ENCODE measurements around the gene CROCC2. TPM values are rescaled to one million over a fixed set of nuclear protein-coding genes. Genes with fewer than 3 reads are reported as not detected.
A peak's percentile ranks its signal among the peaks of the same experiment; 100 is the strongest.

Gene CROCC2
- total and polyA plus RNA-seq, 2 of the 13 experiments (the other 11 are each of a cell fraction or from before 2014, with no cell fraction given): not detected

DNA sequence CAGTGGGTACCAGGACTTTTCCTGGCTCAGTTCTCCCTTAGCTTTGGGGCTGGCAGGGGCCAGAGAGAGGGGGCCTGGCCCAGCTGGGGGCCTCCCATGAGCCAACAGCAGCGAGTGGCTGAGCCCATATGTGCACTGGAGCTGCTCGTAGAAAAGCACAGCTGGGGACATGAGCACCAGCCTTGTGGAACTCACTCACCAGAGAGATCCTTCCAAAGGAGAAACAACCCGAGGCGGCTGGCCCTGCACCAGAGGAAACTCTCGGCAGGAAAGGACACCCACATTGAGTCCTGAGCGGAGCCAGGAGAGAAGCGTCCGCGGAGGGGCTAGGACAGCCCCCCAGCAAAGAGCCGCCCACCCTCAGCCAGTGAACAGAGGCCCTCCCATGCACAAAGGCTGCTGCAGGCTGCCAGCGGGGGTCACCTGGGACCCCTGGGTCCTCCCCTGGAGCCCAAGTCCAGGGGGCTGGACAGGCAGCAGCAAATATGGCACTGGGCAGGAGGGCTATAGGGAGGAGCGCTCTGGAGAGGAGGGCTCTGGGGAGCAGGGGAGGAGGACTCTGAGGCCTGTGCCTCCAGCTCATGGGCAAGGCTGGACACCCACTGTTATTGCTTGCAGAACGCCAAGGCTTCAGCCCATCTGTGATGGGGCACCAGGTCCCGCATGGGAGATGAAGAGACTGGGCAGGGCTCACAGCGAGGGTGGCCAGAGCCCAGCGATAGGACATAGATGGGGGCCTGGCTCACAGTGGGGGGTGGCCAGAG is 50.2 kb downstream of the CROCC2 start (continued):
- TF ChIP-seq, protein P1, sequence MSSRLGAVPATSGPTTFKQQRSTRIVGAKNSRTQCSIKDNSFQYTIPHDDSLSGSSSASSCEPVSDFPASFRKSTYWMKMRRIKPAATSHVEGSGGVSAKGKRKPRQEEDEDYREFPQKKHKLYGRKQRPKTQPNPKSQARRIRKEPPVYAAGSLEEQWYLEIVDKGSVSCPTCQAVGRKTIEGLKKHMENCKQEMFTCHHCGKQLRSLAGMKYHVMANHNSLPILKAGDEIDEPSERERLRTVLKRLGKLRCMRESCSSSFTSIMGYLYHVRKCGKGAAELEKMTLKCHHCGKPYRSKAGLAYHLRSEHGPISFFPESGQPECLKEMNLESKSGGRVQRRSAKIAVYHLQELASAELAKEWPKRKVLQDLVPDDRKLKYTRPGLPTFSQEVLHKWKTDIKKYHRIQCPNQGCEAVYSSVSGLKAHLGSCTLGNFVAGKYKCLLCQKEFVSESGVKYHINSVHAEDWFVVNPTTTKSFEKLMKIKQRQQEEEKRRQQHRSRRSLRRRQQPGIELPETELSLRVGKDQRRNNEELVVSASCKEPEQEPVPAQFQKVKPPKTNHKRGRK (CRISPR knock-in tag; IDR thresholded peaks at IDR 0.05): no peak
- TF ChIP-seq TMF1 (CRISPR knock-in tag; IDR thresholded peaks at IDR 0.05; ENCODE audit: low read depth): 0 out of 2 replicates have a peak, but pooled peaks have one; percentile 30
- TF ChIP-seq AKAP8 (CRISPR knock-in tag; IDR thresholded peaks at IDR 0.05): 0 out of 2 replicates have a peak, but pooled peaks have one; percentile 1
- TF ChIP-seq HHEX (CRISPR knock-in tag; IDR thresholded peaks at IDR 0.05): no peak
- no peak for TF ChIP-seq DNMT3B (CRISPR knock-in tag; conservative IDR thresholded peaks at IDR 0.05)
- no peak for TF ChIP-seq RCOR2 (CRISPR knock-in tag; IDR thresholded peaks at IDR 0.05)
- TF ChIP-seq ZNF615 (CRISPR knock-in tag; IDR thresholded peaks at IDR 0.05; ENCODE audit: borderline replicate concordance): no peak
- TF ChIP-seq ZNF274 (CRISPR knock-in tag; IDR thresholded peaks at IDR 0.05): no peak
- no peak for TF ChIP-seq KAT7 (CRISPR knock-in tag; IDR thresholded peaks at IDR 0.05; ENCODE audit: borderline replicate concordance)
- no peak for TF ChIP-seq ZNF20 (CRISPR knock-in tag; IDR thresholded peaks at IDR 0.05)
- TF ChIP-seq ZBTB7B (CRISPR knock-in tag; IDR thresholded peaks at IDR 0.05): no peak
- TF ChIP-seq, protein P2, sequence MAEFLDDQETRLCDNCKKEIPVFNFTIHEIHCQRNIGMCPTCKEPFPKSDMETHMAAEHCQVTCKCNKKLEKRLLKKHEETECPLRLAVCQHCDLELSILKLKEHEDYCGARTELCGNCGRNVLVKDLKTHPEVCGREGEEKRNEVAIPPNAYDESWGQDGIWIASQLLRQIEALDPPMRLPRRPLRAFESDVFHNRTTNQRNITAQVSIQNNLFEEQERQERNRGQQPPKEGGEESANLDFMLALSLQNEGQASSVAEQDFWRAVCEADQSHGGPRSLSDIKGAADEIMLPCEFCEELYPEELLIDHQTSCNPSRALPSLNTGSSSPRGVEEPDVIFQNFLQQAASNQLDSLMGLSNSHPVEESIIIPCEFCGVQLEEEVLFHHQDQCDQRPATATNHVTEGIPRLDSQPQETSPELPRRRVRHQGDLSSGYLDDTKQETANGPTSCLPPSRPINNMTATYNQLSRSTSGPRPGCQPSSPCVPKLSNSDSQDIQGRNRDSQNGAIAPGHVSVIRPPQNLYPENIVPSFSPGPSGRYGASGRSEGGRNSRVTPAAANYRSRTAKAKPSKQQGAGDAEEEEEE (CRISPR knock-in tag; IDR thresholded peaks at IDR 0.05; ENCODE audit: borderline replicate concordance): no peak
- TF ChIP-seq ZNF792 (CRISPR knock-in tag; IDR thresholded peaks at IDR 0.05): no peak
- no peak for TF ChIP-seq CENPT (CRISPR knock-in tag; IDR thresholded peaks at IDR 0.05; ENCODE audit: low read depth)
- TF ChIP-seq PHB2 (IDR thresholded peaks at IDR 0.05; ENCODE audit: partially characterized antibody): no peak
- no peak for TF ChIP-seq NCOA1 (CRISPR knock-in tag; IDR thresholded peaks at IDR 0.05)
- no peak for TF ChIP-seq CC2D1A (CRISPR knock-in tag; IDR thresholded peaks at IDR 0.05)
- no peak for TF ChIP-seq ZNF644 (CRISPR knock-in tag; IDR thresholded peaks at IDR 0.05; ENCODE audit: low read depth)
- TF ChIP-seq JARID2 (CRISPR knock-in tag; IDR thresholded peaks at IDR 0.05; ENCODE audit: insufficient replicate concordance): no peak
- no peak for TF ChIP-seq SIX4 (CRISPR knock-in tag; IDR thresholded peaks at IDR 0.05)
- no peak for TF ChIP-seq ZZZ3 (CRISPR knock-in tag; IDR thresholded peaks at IDR 0.05; ENCODE audit: borderline replicate concordance)
- no peak for TF ChIP-seq SKI (IDR thresholded peaks at IDR 0.05; ENCODE audit: partially characterized antibody)
- no peak for TF ChIP-seq FLYWCH1 (CRISPR knock-in tag; IDR thresholded peaks at IDR 0.05)
- TF ChIP-seq, protein P3, sequence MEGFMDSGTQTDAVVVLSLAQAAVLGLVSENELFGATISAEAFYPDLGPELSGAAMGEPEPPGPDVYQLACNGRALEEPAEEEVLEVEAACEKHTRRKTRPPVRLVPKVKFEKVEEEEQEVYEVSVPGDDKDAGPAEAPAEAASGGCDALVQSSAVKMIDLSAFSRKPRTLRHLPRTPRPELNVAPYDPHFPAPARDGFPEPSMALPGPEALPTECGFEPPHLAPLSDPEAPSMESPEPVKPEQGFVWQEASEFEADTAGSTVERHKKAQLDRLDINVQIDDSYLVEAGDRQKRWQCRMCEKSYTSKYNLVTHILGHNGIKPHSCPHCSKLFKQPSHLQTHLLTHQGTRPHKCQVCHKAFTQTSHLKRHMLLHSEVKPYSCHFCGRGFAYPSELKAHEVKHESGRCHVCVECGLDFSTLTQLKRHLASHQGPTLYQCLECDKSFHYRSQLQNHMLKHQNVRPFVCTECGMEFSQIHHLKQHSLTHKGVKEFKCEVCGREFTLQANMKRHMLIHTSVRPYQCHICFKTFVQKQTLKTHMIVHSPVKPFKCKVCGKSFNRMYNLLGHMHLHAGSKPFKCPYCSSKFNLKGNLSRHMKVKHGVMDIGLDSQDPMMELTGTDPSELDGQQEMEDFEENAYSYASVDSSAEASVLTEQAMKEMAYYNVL (CRISPR knock-in tag; IDR thresholded peaks at IDR 0.05; ENCODE audit: borderline replicate concordance): 0 out of 2 replicates have a peak, but pooled peaks have one; percentile 23
- no peak for TF ChIP-seq BHLHE40 (IDR thresholded peaks at IDR 0.05; ENCODE audit: low read length)
- TF ChIP-seq SOX13 (IDR thresholded peaks at IDR 0.05): no peak
- no peak for TF ChIP-seq SOX13 (CRISPR knock-in tag; conservative IDR thresholded peaks at IDR 0.05 in 1 of 2, IDR thresholded peaks at IDR 0.05 in 1 of 2)
- TF ChIP-seq AGO1 (IDR thresholded peaks at IDR 0.05; ENCODE audit: low read depth, low read length, poor library complexity, severe bottlenecking): peak; percentile 58

Data from HepG2 (cell line).